ENCODE measurements around the gene NPAS1. TPM values are rescaled to one million over a fixed set of nuclear protein-coding genes. Genes with fewer than 3 reads are reported as not detected.
"Not testable (repeated sequence)": the region's sequence is repeated elsewhere in the genome, so short reads cannot be mapped to it uniquely, and the experiment has no call there.

Gene NPAS1
- total and polyA plus RNA-seq, 5 donors from 2014 or later: 0.53 to 1.5 TPM; not detected in 3

- no peak overlapping the region for H3K27ac ChIP-seq (ENCODE audit: insufficient read depth, low read length, poor library complexity, severe bottlenecking)
- Mint-ChIP-seq H3K4me1 (peaks cover 0 to 17% (median 4%) of the 10 kb centered on the region in 4 donors), H3K4me3 (no peak overlapping the region), H3K27ac (no peak overlapping the region), H3K36me3 (peaks cover 32% of the 10 kb centered on the region), H3K9me3 (peaks cover 0 to 4% (median 0%) of the 10 kb centered on the region in 7 donors), H3K27me3 (peaks cover 14% of the 10 kb centered on the region)
- H3K36me3 ChIP-seq (ENCODE audit: control insufficient read depth, insufficient read depth, low read length): peaks cover 34% of the 10 kb centered on the region
- H3K4me1 ChIP-seq (ENCODE audit: control insufficient read depth, insufficient read depth, low read length, poor library complexity, severe bottlenecking): no peaks in the 10 kb centered on the region
- ATAC-seq (ENCODE audit: low read depth in 2 of 2) (no peak), DNase-seq (no peak)
- H3K27me3 ChIP-seq (ENCODE audit: control insufficient read depth, insufficient read depth, low read length): no peaks in the 10 kb centered on the region
- no peak overlapping the region for H3K4me3 ChIP-seq (ENCODE audit: low read depth, low read length)
- H3K9me3 ChIP-seq (ENCODE audit: control insufficient read depth in 2 of 2, low read length in 2 of 2): no peaks in the 10 kb centered on the region
Observed at GRCh38 chr19:47002106-47002766, 17.4 kb upstream of the NPAS1 start.

- H3K4me1 ChIP-seq (ENCODE audit: control insufficient read depth, insufficient read depth, low read length, poor library complexity, severe bottlenecking): no peaks in the 10 kb centered on the region
- no peaks in the 10 kb centered on the region for H3K9me3 ChIP-seq (ENCODE audit: control insufficient read depth in 2 of 2, low read length in 2 of 2)
- DNase-seq (no peak), ATAC-seq (ENCODE audit: low read depth in 2 of 2) (no peak)
- H3K36me3 Mint-ChIP-seq: peaks cover 32% of the 10 kb centered on the region
- peaks cover 29% of the 10 kb centered on the region for H3K36me3 ChIP-seq (ENCODE audit: control insufficient read depth, insufficient read depth, low read length)
- H3K27ac Mint-ChIP-seq: no peak overlapping the region
- no peak overlapping the region for H3K27ac ChIP-seq (ENCODE audit: insufficient read depth, low read length, poor library complexity, severe bottlenecking)
- H3K27me3 ChIP-seq (ENCODE audit: control insufficient read depth, insufficient read depth, low read length): no peaks in the 10 kb centered on the region
- H3K9me3 Mint-ChIP-seq: peaks cover 0 to 4% (median 0%) of the 10 kb centered on the region in 7 donors
- H3K4me3 Mint-ChIP-seq: peak overlapping the region in 1 of 4 donors; percentile 33
- peaks cover 14% of the 10 kb centered on the region for H3K27me3 Mint-ChIP-seq
- no peak overlapping the region for H3K4me3 ChIP-seq (ENCODE audit: low read depth, low read length)
- H3K4me1 Mint-ChIP-seq: peaks cover 0 to 17% (median 4%) of the 10 kb centered on the region in 4 donors
Observed at GRCh38 chr19:47002853-47003610, 16.6 kb upstream of the NPAS1 start.

GRCh38 chr19:47003611-47004465 is 15.8 kb upstream of the NPAS1 start:
- H3K36me3 Mint-ChIP-seq: peaks cover 30% of the 10 kb centered on the region
- H3K4me1 Mint-ChIP-seq: peaks cover 0 to 17% (median 4%) of the 10 kb centered on the region in 4 donors
- no peaks in the 10 kb centered on the region for H3K27me3 ChIP-seq (ENCODE audit: control insufficient read depth, insufficient read depth, low read length)
- DNase-seq (no peak), ATAC-seq (ENCODE audit: low read depth in 2 of 2) (no peak)
- peak overlapping the region in 1 of 3 donors; percentile 57 for H3K27ac Mint-ChIP-seq
- no peak overlapping the region for H3K4me3 Mint-ChIP-seq
- H3K36me3 ChIP-seq (ENCODE audit: control insufficient read depth, insufficient read depth, low read length): peaks cover 22% of the 10 kb centered on the region
- H3K9me3 ChIP-seq (ENCODE audit: control insufficient read depth in 2 of 2, low read length in 2 of 2): no peaks in the 10 kb centered on the region
- peaks cover 18% of the 10 kb centered on the region for H3K27me3 Mint-ChIP-seq
- H3K9me3 Mint-ChIP-seq: peaks cover 0 to 4% (median 0%) of the 10 kb centered on the region in 7 donors
- H3K4me3 ChIP-seq (ENCODE audit: low read depth, low read length): no peak overlapping the region
- H3K27ac ChIP-seq (ENCODE audit: insufficient read depth, low read length, poor library complexity, severe bottlenecking): no peak overlapping the region
- H3K4me1 ChIP-seq (ENCODE audit: control insufficient read depth, insufficient read depth, low read length, poor library complexity, severe bottlenecking): no peaks in the 10 kb centered on the region

GRCh38 chr19:47005164-47005641 is 14.4 kb upstream of the NPAS1 start:
- H3K4me1 Mint-ChIP-seq: peaks cover 0 to 17% (median 4%) of the 10 kb centered on the region in 4 donors
- no peak for DNase-seq
- peaks cover 0 to 4% (median 0%) of the 10 kb centered on the region in 7 donors for H3K9me3 Mint-ChIP-seq
- H3K27ac Mint-ChIP-seq: no peak overlapping the region
- Histone ChIP-seq H3K27me3 (ENCODE audit: control insufficient read depth, insufficient read depth, low read length) (no peaks in the 10 kb centered on the region), H3K9me3 (ENCODE audit: control insufficient read depth in 2 of 2, low read length in 2 of 2) (no peaks in the 10 kb centered on the region), H3K4me1 (ENCODE audit: control insufficient read depth, insufficient read depth, low read length, poor library complexity, severe bottlenecking) (no peaks in the 10 kb centered on the region), H3K36me3 (ENCODE audit: control insufficient read depth, insufficient read depth, low read length) (peaks cover 9% of the 10 kb centered on the region), H3K4me3 (ENCODE audit: low read depth, low read length) (no peak overlapping the region), H3K27ac (ENCODE audit: insufficient read depth, low read length, poor library complexity, severe bottlenecking) (no peak overlapping the region)
- H3K4me3 Mint-ChIP-seq: no peak overlapping the region
- peaks cover 18% of the 10 kb centered on the region for H3K36me3 Mint-ChIP-seq
- H3K27me3 Mint-ChIP-seq: peaks cover 20% of the 10 kb centered on the region
- ATAC-seq (ENCODE audit: low read depth in 2 of 2): no peak

GRCh38 chr19:47005873-47006272 is 13.8 kb upstream of the NPAS1 start:
- ATAC-seq (ENCODE audit: low read depth in 2 of 2) (no peak), DNase-seq (peak in 1 of 3 donors; percentile 19)
- no peak overlapping the region for H3K27ac Mint-ChIP-seq
- Histone ChIP-seq H3K36me3 (ENCODE audit: control insufficient read depth, insufficient read depth, low read length) (peaks cover 4% of the 10 kb centered on the region), H3K4me3 (ENCODE audit: low read depth, low read length) (no peak overlapping the region), H3K9me3 (ENCODE audit: control insufficient read depth in 2 of 2, low read length in 2 of 2) (no peaks in the 10 kb centered on the region), H3K4me1 (ENCODE audit: control insufficient read depth, insufficient read depth, low read length, poor library complexity, severe bottlenecking) (no peaks in the 10 kb centered on the region), H3K27me3 (ENCODE audit: control insufficient read depth, insufficient read depth, low read length) (no peaks in the 10 kb centered on the region), H3K27ac (ENCODE audit: insufficient read depth, low read length, poor library complexity, severe bottlenecking) (no peak overlapping the region)
- peaks cover 20% of the 10 kb centered on the region for H3K27me3 Mint-ChIP-seq
- H3K9me3 Mint-ChIP-seq: peaks cover 0 to 4% (median 0%) of the 10 kb centered on the region in 7 donors
- H3K4me1 Mint-ChIP-seq: peaks cover 0 to 17% (median 4%) of the 10 kb centered on the region in 4 donors
- H3K36me3 Mint-ChIP-seq: peaks cover 13% of the 10 kb centered on the region
- H3K4me3 Mint-ChIP-seq: peak overlapping the region in 1 of 4 donors; percentile 22

- no peaks in the 10 kb centered on the region for H3K9me3 ChIP-seq (ENCODE audit: control insufficient read depth in 2 of 2, low read length in 2 of 2)
- H3K27ac ChIP-seq (ENCODE audit: insufficient read depth, low read length, poor library complexity, severe bottlenecking): no peak overlapping the region
- H3K27ac Mint-ChIP-seq: peak overlapping the region in 1 of 3 donors; percentile 91
- H3K4me3 ChIP-seq (ENCODE audit: low read depth, low read length): no peak overlapping the region
- ATAC-seq (ENCODE audit: low read depth in 2 of 2): no peak
- peaks cover 0 to 4% (median 0%) of the 10 kb centered on the region in 7 donors for H3K9me3 Mint-ChIP-seq
- H3K4me1 ChIP-seq (ENCODE audit: control insufficient read depth, insufficient read depth, low read length, poor library complexity, severe bottlenecking): no peaks in the 10 kb centered on the region
- no peak overlapping the region for H3K4me3 Mint-ChIP-seq
- no peaks in the 10 kb centered on the region for H3K27me3 ChIP-seq (ENCODE audit: control insufficient read depth, insufficient read depth, low read length)
- H3K4me1 Mint-ChIP-seq: peaks cover 0 to 16% (median 4%) of the 10 kb centered on the region in 4 donors
- H3K36me3 Mint-ChIP-seq: peaks cover 8% of the 10 kb centered on the region
- H3K27me3 Mint-ChIP-seq: peaks cover 20% of the 10 kb centered on the region
- no peaks in the 10 kb centered on the region for H3K36me3 ChIP-seq (ENCODE audit: control insufficient read depth, insufficient read depth, low read length)
- DNase-seq: no peak
Observed at GRCh38 chr19:47006496-47006895, 13.1 kb upstream of the NPAS1 start.

GRCh38 chr19:47010549-47010948 is 9.1 kb upstream of the NPAS1 start:
- not testable (repeated sequence) for H3K36me3 ChIP-seq (ENCODE audit: control insufficient read depth, insufficient read depth, low read length); H3K4me3 Mint-ChIP-seq; DNase-seq; H3K27ac ChIP-seq (ENCODE audit: insufficient read depth, low read length, poor library complexity, severe bottlenecking); H3K4me3 ChIP-seq (ENCODE audit: low read depth, low read length); H3K4me1 ChIP-seq (ENCODE audit: control insufficient read depth, insufficient read depth, low read length, poor library complexity, severe bottlenecking); H3K36me3 Mint-ChIP-seq; ATAC-seq (ENCODE audit: low read depth in 2 of 2); H3K9me3 Mint-ChIP-seq; H3K9me3 ChIP-seq (ENCODE audit: control insufficient read depth in 2 of 2, low read length in 2 of 2); H3K27ac Mint-ChIP-seq; H3K27me3 ChIP-seq (ENCODE audit: control insufficient read depth, insufficient read depth, low read length)
- Mint-ChIP-seq H3K27me3 (peaks cover 34% of the 10 kb centered on the region), H3K4me1 (peaks cover 5 to 15% (median 9%) of the 10 kb centered on the region in 4 donors)

Measured in CD4-positive, CD25-positive, alpha-beta regulatory T cell (primary cell).